Coronary artery (tissue), 2 donors: ENCODE measurements around the gene TSKU.

Experiments used
- DNase-seq: peaks from one replicate; pipeline ENCODE4 v3.0.0-alpha.2; 2017; ENCODE audit warnings: low spot score
- H3K27ac ChIP-seq, 2 donors: fragments of 200-600 bp; sonication (generic); one replicate each; pipeline ENCODE4 v1.5.1; 2016 to 2019
- H3K4me3 ChIP-seq: fragments of 200-600 bp; sonication (generic); 2 replicates; pipeline ENCODE4 v1.5.1; 2016; ENCODE audit warnings: mild to moderate bottlenecking, moderate library complexity
- CTCF ChIP-seq: fragments of 200-600 bp; sonication (generic); IDR thresholded peaks from one replicate; pipeline ENCODE4 v1.5.1; 2019; ENCODE audit warnings: antibody characterized with exemption

Gene TSKU

GRCh38 chr11:76806131-76806530 lies 23.0 kb downstream of the TSKU start:
- H3K4me3 ChIP-seq = no peak overlapping the region
- no peak for TF ChIP-seq CTCF
- peak overlapping the region in 1 of 2 donors; percentile 25 for H3K27ac ChIP-seq
- DNase-seq = peak; percentile 66

GRCh38 chr11:76806608-76807205 lies 23.6 kb downstream of the TSKU start:
- TF ChIP-seq CTCF = no peak
- Histone ChIP-seq H3K27ac (peak overlapping the region in 1 of 2 donors; percentile 51), H3K4me3 (no peak overlapping the region)
- peak; percentile 56 for DNase-seq

DNA sequence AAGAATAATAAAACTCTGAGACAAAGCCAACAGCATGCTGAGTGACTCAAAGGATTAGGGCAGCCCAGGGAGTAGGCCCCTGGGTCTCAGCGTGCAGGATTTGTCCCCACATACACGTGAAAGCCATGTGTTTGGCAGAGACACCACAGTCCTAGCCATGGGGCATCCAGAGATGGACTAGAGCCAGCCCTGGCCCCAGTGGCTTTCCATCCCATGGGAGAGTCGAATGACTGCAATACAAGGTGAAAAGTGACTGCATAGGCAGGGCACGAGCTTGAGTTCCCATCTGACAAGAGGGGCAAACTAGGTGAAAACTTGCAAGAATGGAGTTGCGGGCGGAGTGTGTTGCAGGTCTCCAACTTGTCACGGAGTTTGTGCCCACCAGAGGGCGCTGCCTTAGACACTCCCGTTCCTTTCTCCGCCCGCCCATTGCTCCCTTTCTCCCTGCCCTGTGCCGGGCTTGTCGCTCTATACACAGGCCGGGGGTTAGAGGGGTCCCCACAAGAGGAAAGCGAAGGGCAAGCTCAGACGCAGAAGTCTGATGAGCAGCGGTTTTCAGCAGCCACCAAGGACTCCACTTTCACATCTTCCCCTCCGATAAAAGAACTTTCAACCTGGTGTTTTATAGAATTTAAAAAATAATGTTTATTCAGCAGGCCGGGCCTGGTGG lies 24.2 kb downstream of the TSKU start:
- TF ChIP-seq CTCF = peak; percentile 66
- DNase-seq = peak; percentile 94
- H3K27ac ChIP-seq = peak overlapping the region in 1 of 2 donors; percentile 51
- peak overlapping the region; percentile 51 for H3K4me3 ChIP-seq

GRCh38 chr11:76808171-76808570 lies 25.0 kb downstream of the TSKU start:
- Histone ChIP-seq H3K4me3 (no peak overlapping the region), H3K27ac (no peak overlapping the region)
- TF ChIP-seq CTCF = no peak
- DNase-seq = peak; percentile 72

- DNase-seq = peak; percentile 29
Measured at GRCh38 chr11:76808996-76809395, 25.8 kb downstream of the TSKU start.

GRCh38 chr11:76810151-76810853 lies 27.1 kb downstream of the TSKU start:
- DNase-seq = peak; percentile 64
- H3K4me3 ChIP-seq = no peak overlapping the region
- TF ChIP-seq CTCF = peak; percentile 48
- no peak overlapping the region for H3K27ac ChIP-seq

More at GRCh38 chr11:76808996-76809395, 25.8 kb downstream of the TSKU start:
- H3K4me3 ChIP-seq = no peak overlapping the region
- H3K27ac ChIP-seq = no peak overlapping the region
- TF ChIP-seq CTCF = no peak
